Ectodermal cell (in vitro differentiated cells): Measurements from ENCODE around the gene IL1RL2. TPM values are rescaled to one million over a fixed set of nuclear protein-coding genes. Genes with fewer than 3 reads are reported as not detected.
A peak's percentile ranks its signal among the peaks of the same experiment; 100 is the strongest.

Source experiments
- H3K27ac ChIP-seq: 2 replicates; pipeline ENCODE4 v1.7.0; 2013; ENCODE audit warnings: mild to moderate bottlenecking, low read depth, low read length; ENCODE audit not compliant: insufficient read depth, poor library complexity, severe bottlenecking
- H3K27me3 ChIP-seq: 2 replicates; pipeline ENCODE4 v1.7.0; 2013; ENCODE audit warnings: mild to moderate bottlenecking, low read length; ENCODE audit not compliant: insufficient read depth, control insufficient read depth, poor library complexity, severe bottlenecking
- H3K36me3 ChIP-seq: one replicate; pipeline ENCODE4 v1.7.0; 2013; ENCODE audit warnings: low read length; ENCODE audit not compliant: control insufficient read depth, insufficient read depth
- H3K4me1 ChIP-seq: one replicate; pipeline ENCODE4 v1.7.0; 2013; ENCODE audit warnings: low read length; ENCODE audit not compliant: control insufficient read depth, insufficient read depth
- H3K4me3 ChIP-seq: 2 replicates; pipeline ENCODE4 v1.7.0; 2013; ENCODE audit warnings: low read depth, low read length, control low read depth; ENCODE audit not compliant: insufficient read depth
- H3K9me3 ChIP-seq: 2 replicates; pipeline ENCODE4 v1.7.0; 2013; ENCODE audit warnings: mild to moderate bottlenecking, low read length, moderate library complexity; ENCODE audit not compliant: control insufficient read depth
- WGBS, 2 experiments: methylation state at CpG; one replicate each; pipeline ENCODE4 v1.1.7; 2013; ENCODE audit warnings: missing lambda C conversion rate in 2 of 2; 5-methylcytosine and 5-hydroxymethylcytosine counted together
- polyA plus RNA-seq, 4 experiments: library from polyadenylated mRNA; stranded (reverse); fragments of 50-300 nt; gene quantifications; one replicate each; pipeline ENCODE4 v1.2.3, GENCODE V29; 2013

Gene IL1RL2
- not detected for polyA plus RNA-seq (2013, experiment 1 of 4)
- not detected for polyA plus RNA-seq (2013, experiment 2 of 4)
- polyA plus RNA-seq (2013, experiment 3 of 4), result not detected
- polyA plus RNA-seq (2013, experiment 4 of 4), result not detected

- Histone ChIP-seq H3K27ac (no peak within 1 kb of the TSS), H3K27me3 (peaks cover 43% of the 10 kb centered on the region), H3K4me3 (peak within 1 kb of the TSS; percentile 33), H3K9me3 (no peaks in the 10 kb centered on the region), H3K4me1 (no peaks in the 10 kb centered on the region), H3K36me3 (no peaks in the 10 kb centered on the region)
- WGBS, 2 experiments, result 46 to 49% methylated on average over 36 of the region's 36 CpGs
Observed at GRCh38 chr2:102186791-102187495, at the start of gene IL1RL2. Gene IL1RL2 (plus strand): TSS chr2:102187023. CDS start chr2:102187868, 845 bp downstream.

GRCh38 chr2:102137138-102137537 lies 49.7 kb upstream of the IL1RL2 start:
- no peaks in the 10 kb centered on the region for H3K36me3 ChIP-seq
- H3K27ac ChIP-seq, result no peak overlapping the region
- H3K27me3 ChIP-seq, result peaks cover 16% of the 10 kb centered on the region
- no peaks in the 10 kb centered on the region for H3K9me3 ChIP-seq
- 97 to 98% methylated on average over 2 of the region's 2 CpGs for WGBS, 2 experiments
- H3K4me3 ChIP-seq, result no peak overlapping the region
- H3K4me1 ChIP-seq, result no peaks in the 10 kb centered on the region

- Histone ChIP-seq H3K9me3 (no peaks in the 10 kb centered on the region), H3K27ac (no peak overlapping the region), H3K27me3 (peaks cover 27% of the 10 kb centered on the region), H3K4me3 (no peak overlapping the region), H3K36me3 (no peaks in the 10 kb centered on the region), H3K4me1 (no peaks in the 10 kb centered on the region)
- WGBS, 2 experiments, result 94 to 97% methylated on average over 3 to 4 of the region's 4 CpGs
Observed at GRCh38 chr2:102138331-102138730, 48.5 kb upstream of the IL1RL2 start.

- Histone ChIP-seq H3K27me3 (peaks cover 32% of the 10 kb centered on the region), H3K27ac (no peak overlapping the region), H3K4me1 (no peaks in the 10 kb centered on the region), H3K9me3 (no peaks in the 10 kb centered on the region), H3K36me3 (no peaks in the 10 kb centered on the region), H3K4me3 (no peak overlapping the region)
- WGBS, 2 experiments, result 50% methylated on average over 1 of the region's 1 CpG
Observed at GRCh38 chr2:102139851-102140250, 47.0 kb upstream of the IL1RL2 start.

GRCh38 chr2:102140377-102140776 lies 46.4 kb upstream of the IL1RL2 start:
- Histone ChIP-seq H3K27ac (no peak overlapping the region), H3K27me3 (peaks cover 32% of the 10 kb centered on the region), H3K4me1 (no peaks in the 10 kb centered on the region), H3K36me3 (no peaks in the 10 kb centered on the region), H3K9me3 (no peaks in the 10 kb centered on the region), H3K4me3 (no peak overlapping the region)
- WGBS, 2 experiments, result 93 to 96% methylated on average over 2 of the region's 2 CpGs

GRCh38 chr2:102141011-102141943 lies 45.5 kb upstream of the IL1RL2 start:
- Histone ChIP-seq H3K9me3 (no peaks in the 10 kb centered on the region), H3K27ac (no peak overlapping the region), H3K4me1 (no peaks in the 10 kb centered on the region), H3K4me3 (no peak overlapping the region), H3K36me3 (no peaks in the 10 kb centered on the region), H3K27me3 (peaks cover 32% of the 10 kb centered on the region)
- WGBS, 2 experiments, result 78 to 79% methylated on average over 15 of the region's 15 CpGs

GRCh38 chr2:102141970-102142828 lies 44.6 kb upstream of the IL1RL2 start, which contains the start of gene IL1R1:
Gene IL1R1 (plus strand): TSS chr2:102142746. CDS start chr2:102157725, 14,979 bp downstream.
- no peaks in the 10 kb centered on the region for H3K36me3 ChIP-seq
- H3K27ac ChIP-seq, result no peak within 1 kb of the TSS
- peaks cover 32% of the 10 kb centered on the region for H3K27me3 ChIP-seq
- no peaks in the 10 kb centered on the region for H3K4me1 ChIP-seq
- no peaks in the 10 kb centered on the region for H3K9me3 ChIP-seq
- peak within 1 kb of the TSS; percentile 44 for H3K4me3 ChIP-seq
- WGBS, 2 experiments, result 7 to 9% methylated on average over 64 to 65 of the region's 65 CpGs

GRCh38 chr2:102142829-102143449 lies 43.9 kb upstream of the IL1RL2 start:
- Histone ChIP-seq H3K27ac (no peak overlapping the region), H3K27me3 (peaks cover 32% of the 10 kb centered on the region), H3K4me1 (no peaks in the 10 kb centered on the region), H3K36me3 (no peaks in the 10 kb centered on the region), H3K9me3 (no peaks in the 10 kb centered on the region), H3K4me3 (peak overlapping the region; percentile 44)
- WGBS, 2 experiments, result 19 to 20% methylated on average over 42 of the region's 42 CpGs

- Histone ChIP-seq H3K4me3 (no peak overlapping the region), H3K36me3 (no peaks in the 10 kb centered on the region), H3K27ac (no peak overlapping the region), H3K4me1 (no peaks in the 10 kb centered on the region), H3K9me3 (no peaks in the 10 kb centered on the region), H3K27me3 (peaks cover 32% of the 10 kb centered on the region)
- 77% methylated on average over 10 of the region's 10 CpGs for WGBS, 2 experiments
Observed at GRCh38 chr2:102143450-102143985, 43.3 kb upstream of the IL1RL2 start.
